Heart left ventricle (tissue), 13 donors: ENCODE results near the gene FAM210A.

ENCODE experiments used
- CTCF ChIP-seq, 12 donors: fragments of 200-600 bp; sonication (generic) in 4 of 12; IDR thresholded peaks; one replicate each; pipeline versions ENCODE4 v1.5.0 to v1.8.0; 2018 to 2022; ENCODE audit warnings: antibody characterized with exemption in 12 of 12, mild to moderate bottlenecking in 5 of 12
- POLR2A ChIP-seq, 2 donors: fragments of 450-650 bp; IDR thresholded peaks; one replicate each; pipeline ENCODE4 v1.6.1; 2017; ENCODE audit warnings: antibody characterized with exemption in 2 of 2, mild to moderate bottlenecking in 2 of 2, moderate library complexity in 2 of 2
- donor health status: ischemic (EF 13 %, LVEDD 7.1; RV severe dilation, severe dysfunction).
- donor health status: DM: no; HTN: yes; CAD: no.
- donor health status: DM: no; HTN: no; CAD: no.
- donor health status: ischemic (EF 25% LVEDD 6.9; RV normal size, moderate dysfunction).
- donor health status: ischemic (EF 25% LVEDD 5.7; RV mildly dilated, moderate dysfunction).
- donor health status: ischemic (EF 35%, LVEDD 5.7; RV mildly dilated, moderate dysfunction).
- donor health status: nonischemic (EF 11% LVEDD 7.7; RV severe dilation, severe dysfunction).
- donor health status: DM: yes; HTN: yes; CAD: no.
- donor health status: PGD.
- donor health status: ischemic (EF 29% LVEDD 5.4; RV normal size, mild dysfunction).
- donor health status: nonischemic (EF 23%, LVEDD 6.1; RV moderate dilation, normal function).

- TF ChIP-seq CTCF (IDR thresholded peaks at IDR 0.05): no peak
- no peak for TF ChIP-seq POLR2A (IDR thresholded peaks at IDR 0.05)
These were observed 11.0 kb downstream of the FAM210A start for GRCh38 chr18:13715330-13715729.
